ENCODE measurements around the gene LRMDA. TPM values are rescaled to one million over a fixed set of nuclear protein-coding genes. Genes with fewer than 3 reads are reported as not detected.

The LRMDA gene
- total and polyA plus RNA-seq, 2 donors (not counting 3 experiments of a cell fraction or from before 2014, with no cell fraction given): 9.7 to 18.0 TPM

DNA sequence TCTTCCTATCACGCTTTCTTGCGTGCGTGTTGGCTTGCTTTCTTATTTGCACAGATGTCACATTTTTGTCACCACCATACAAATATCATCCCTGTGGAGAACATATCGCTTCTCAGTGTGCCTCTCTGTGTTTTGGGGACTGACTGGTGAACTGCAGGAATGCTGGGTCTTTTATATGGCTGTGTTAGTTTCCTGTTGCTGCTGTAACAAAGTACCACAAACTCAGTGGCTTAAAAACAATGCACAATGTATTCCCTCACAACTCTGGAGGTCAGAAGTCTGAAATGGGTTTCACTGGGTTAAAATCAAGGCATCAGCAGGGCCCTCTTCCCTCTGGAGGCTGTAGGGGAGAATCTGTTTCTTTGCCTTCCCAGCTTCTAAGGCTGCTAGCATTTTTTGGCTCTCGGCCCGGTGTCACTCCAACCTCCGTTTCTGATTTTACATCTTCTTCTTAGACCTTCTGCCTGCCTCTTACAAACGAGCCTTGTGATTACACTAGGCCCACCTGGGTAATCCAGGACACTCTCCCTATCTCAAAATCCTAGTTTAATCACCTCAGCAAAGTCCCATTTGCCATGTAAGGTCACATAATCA, 82.0 kb downstream of the LRMDA start:
- Histone ChIP-seq H4K20me1 (replicated peaks; ENCODE audit: control insufficient read depth, extremely low read depth, insufficient read depth, low read length) (no peaks in the 10 kb centered on the region), H3K9me3 (replicated peaks; ENCODE audit: control insufficient read depth, insufficient read depth, low read length) (no peaks in the 10 kb centered on the region), H3K9ac (replicated peaks; ENCODE audit: extremely low read depth, insufficient read depth, low read length) (no peak overlapping the region), H3K4me2 (ENCODE audit: insufficient read depth, low read length) (no peak overlapping the region), H3K27ac (ENCODE audit: insufficient read depth, low read depth, low read length) (no peak overlapping the region), H3K4me1 (ENCODE audit: control insufficient read depth, extremely low read depth, insufficient read depth, low read length) (no peaks in the 10 kb centered on the region), H3K9me1 (replicated peaks; ENCODE audit: control insufficient read depth, extremely low read depth, insufficient read depth, low read length) (no peaks in the 10 kb centered on the region), H3K36me3 (ENCODE audit: control insufficient read depth in 2 of 2, extremely low read depth in 1 of 2, insufficient read depth in 2 of 2, low read length in 2 of 2) (no peaks in the 10 kb centered on the region), H3K4me3 (replicated peaks in 1 of 3; ENCODE audit: insufficient read depth in 1 of 3, low read depth in 1 of 3, low read length in 3 of 3) (no peak overlapping the region), H2AFZ (ENCODE audit: low read depth, low read length) (no peak overlapping the region), H3K79me2 (ENCODE audit: control insufficient read depth, insufficient read depth, low read length) (no peaks in the 10 kb centered on the region), H3K27me3 (ENCODE audit: control insufficient read depth in 2 of 2, insufficient read depth in 2 of 2, low read length in 2 of 2) (peaks cover 0 to 2% of the 10 kb centered on the region in 2 experiments)
- POLR2A ChIA-PET: no interaction called here
- DNase-seq (ENCODE audit: low read depth, low spot score) (no peak), FAIRE-seq (no peak)
- no TSS peak for BruUV-seq (replicated peaks)
- no peak for TF ChIP-seq JUN (IDR thresholded peaks at IDR 0.05; ENCODE audit: borderline replicate concordance, insufficient read depth, insufficient read length, low read depth)
- TF ChIP-seq EZH2 (IDR thresholded peaks at IDR 0.05; ENCODE audit: borderline replicate concordance, low read depth, low read length, severe bottlenecking): no peak
- no peak for TF ChIP-seq MYC (IDR thresholded peaks at IDR 0.05; ENCODE audit: low read depth, low read length)
- no peak for TF ChIP-seq FOS (IDR thresholded peaks at IDR 0.05; ENCODE audit: borderline replicate concordance, insufficient read depth, low read length)
- no peak for TF ChIP-seq POLR2AphosphoS5 (IDR thresholded peaks at IDR 0.05; ENCODE audit: insufficient read depth, low read depth, low read length)
- no peak for TF ChIP-seq GATA2 (IDR thresholded peaks at IDR 0.05; ENCODE audit: insufficient read depth, insufficient read length, low read depth, low read length)
- no peak for TF ChIP-seq CTCF (IDR thresholded peaks at IDR 0.05; ENCODE audit: extremely low read depth in 1 of 2, insufficient read depth in 1 of 2, low read depth in 1 of 2, low read length in 2 of 2)
- no peak for TF ChIP-seq MAX (IDR thresholded peaks at IDR 0.05; ENCODE audit: insufficient read depth, insufficient read length)
- no peak for TF ChIP-seq POLR2A (IDR thresholded peaks at IDR 0.05; ENCODE audit: low read depth, low read length)
- intact Hi-C loops (cut with micrococcal nuclease) (no loop called here), dilution Hi-C loops (cut with MboI; ENCODE audit: extremely low pct_ligation_motif_present, low sequenced_read_pairs) (no loop called here)
- CTCF ChIA-PET: no interaction called here
